Activated CD8-positive, alpha-beta memory T cell treated with anti-CD3 and anti-CD28 coated beads, Interleukin-2, amount 50 U/mL, for 24 hours (primary cell): ENCODE results near the gene FAM170B.

Experiments
- DNase-seq: peaks from one replicate; pipeline ENCODE4 v3.0.0-alpha.2; 2020; ENCODE audit errors: extremely low read depth

Gene FAM170B

GRCh38 chr10:49106451-49106850 lies 27.4 kb downstream of the FAM170B start:
- DNase-seq = no peak

GRCh38 chr10:49105076-49105475 lies 28.7 kb downstream of the FAM170B start:
- DNase-seq = no peak

- no peak for DNase-seq
Measured at GRCh38 chr10:49104323-49104722, 29.5 kb downstream of the FAM170B start.

- no peak for DNase-seq
Measured at GRCh38 chr10:49103761-49104160, 30.1 kb downstream of the FAM170B start.

GRCh38 chr10:49099046-49099445 lies 34.8 kb downstream of the FAM170B start:
- DNase-seq = no peak

- no peak for DNase-seq
Measured at GRCh38 chr10:49096890-49097445, 36.9 kb downstream of the FAM170B start.

GRCh38 chr10:49094646-49095045 lies 39.2 kb downstream of the FAM170B start:
- no peak for DNase-seq

GRCh38 chr10:49093922-49094321 lies 39.9 kb downstream of the FAM170B start:
- no peak for DNase-seq

- no peak for DNase-seq
Measured at GRCh38 chr10:49092477-49092876, 41.3 kb downstream of the FAM170B start.

- no peak for DNase-seq
Measured at GRCh38 chr10:49091450-49092210, 42.2 kb downstream of the FAM170B start.

- DNase-seq = no peak
Measured at GRCh38 chr10:49090696-49091380, 43.0 kb downstream of the FAM170B start.

- DNase-seq = no peak
Measured at GRCh38 chr10:49090189-49090575, 43.6 kb downstream of the FAM170B start.

- DNase-seq = no peak
Measured at GRCh38 chr10:49089557-49090188, 44.1 kb downstream of the FAM170B start.

GRCh38 chr10:49089152-49089551 lies 44.7 kb downstream of the FAM170B start:
- DNase-seq = no peak

- DNase-seq = no peak
Measured at GRCh38 chr10:49086889-49087288, 46.9 kb downstream of the FAM170B start.

GRCh38 chr10:49083261-49083660 lies 50.6 kb downstream of the FAM170B start:
- no peak for DNase-seq

- no peak for DNase-seq
Measured at GRCh38 chr10:49082766-49083165, 51.1 kb downstream of the FAM170B start.

GRCh38 chr10:49081547-49082275 lies 52.1 kb downstream of the FAM170B start:
- DNase-seq = no peak
